AG04450 (cell line): Measurements from ENCODE around the gene LRRC4. TPM values are rescaled to one million over a fixed set of nuclear protein-coding genes. Genes with fewer than 3 reads are reported as not detected.

ENCODE experiments used
- CTCF ChIA-PET: fragments of 300-600, 350-600 bp; formaldehyde crosslinking; extraction: SDS; loops from one replicate; lab custom pipeline; 2022; ENCODE audit warnings: antibody characterized with exemption, inconsistent platforms; lab: Charles Lee
- POLR2A ChIA-PET: fragments of 350-600 bp; formaldehyde crosslinking; extraction: SDS; loops from one replicate; lab custom pipeline; 2021; ENCODE audit warnings: antibody characterized with exemption, inconsistent platforms; lab: Yijun Ruan, JAX
- DNase-seq: peaks from one replicate; pipeline ENCODE4 v3.0.0-alpha.2; 2011; ENCODE audit warnings: low read depth, low spot score
- H3K27ac ChIP-seq: one replicate; pipeline ENCODE4 v1.5.1; 2012; ENCODE audit warnings: low read depth, low read length, control low read depth
- H3K27me3 ChIP-seq: one replicate; pipeline ENCODE4 v1.6.0; 2012; ENCODE audit warnings: low read length; ENCODE audit not compliant: control insufficient read depth, insufficient read depth
- H3K4me3 ChIP-seq: 2 replicates; pipeline ENCODE4 v1.5.1; 2011; ENCODE audit warnings: mild to moderate bottlenecking, low read depth, low read length, control low read depth
- H3K9me3 ChIP-seq: 2 replicates; pipeline ENCODE4 v1.5.1; 2012; ENCODE audit warnings: low read length; ENCODE audit not compliant: control insufficient read depth, insufficient read depth
- polyA plus RNA-seq: library from polyadenylated mRNA; depleted of rRNA; stranded (reverse); fragments of >200 nt; gene quantifications from 2 replicates; pipeline ENCODE4 v1.2.3, GENCODE V29; 2011
- TF ChIP-seq, protein P1 (sequence below): IDR thresholded peaks from 2 replicates; pipeline ENCODE4 v1.5.1; 2011; ENCODE audit warnings: low read depth, low read length, control low read depth, inconsistent platforms

The LRRC4 gene
- polyA plus RNA-seq, 1 experiment: 0.35 TPM

DNA sequence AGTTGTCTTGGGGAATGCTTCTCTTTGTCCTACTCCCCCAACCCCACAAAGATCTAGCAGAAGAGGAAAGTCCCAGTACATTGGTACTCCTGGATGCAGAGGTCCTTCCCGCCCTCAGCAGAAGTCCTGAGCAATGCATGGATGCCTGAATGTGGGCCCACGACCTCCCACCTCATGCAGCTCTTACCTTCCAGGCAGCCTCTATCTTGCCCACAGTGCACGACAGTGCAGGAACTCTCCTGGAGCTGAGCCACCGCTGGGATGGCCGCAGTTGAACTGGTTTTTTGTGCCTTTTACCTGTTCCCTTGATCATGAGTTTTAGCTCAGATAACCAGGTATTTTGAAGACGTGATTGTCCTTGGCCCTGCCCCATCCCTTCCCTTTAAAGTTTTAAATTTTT lies 37.9 kb downstream of the LRRC4 start:
- Histone ChIP-seq H3K27me3 (no peaks in the 10 kb centered on the region), H3K4me3 (no peak overlapping the region), H3K27ac (no peak overlapping the region), H3K9me3 (no peaks in the 10 kb centered on the region)
- ChIA-PET POLR2A (no interaction called here), CTCF (no interaction called here)
- no peak for DNase-seq
- TF ChIP-seq, protein P1, sequence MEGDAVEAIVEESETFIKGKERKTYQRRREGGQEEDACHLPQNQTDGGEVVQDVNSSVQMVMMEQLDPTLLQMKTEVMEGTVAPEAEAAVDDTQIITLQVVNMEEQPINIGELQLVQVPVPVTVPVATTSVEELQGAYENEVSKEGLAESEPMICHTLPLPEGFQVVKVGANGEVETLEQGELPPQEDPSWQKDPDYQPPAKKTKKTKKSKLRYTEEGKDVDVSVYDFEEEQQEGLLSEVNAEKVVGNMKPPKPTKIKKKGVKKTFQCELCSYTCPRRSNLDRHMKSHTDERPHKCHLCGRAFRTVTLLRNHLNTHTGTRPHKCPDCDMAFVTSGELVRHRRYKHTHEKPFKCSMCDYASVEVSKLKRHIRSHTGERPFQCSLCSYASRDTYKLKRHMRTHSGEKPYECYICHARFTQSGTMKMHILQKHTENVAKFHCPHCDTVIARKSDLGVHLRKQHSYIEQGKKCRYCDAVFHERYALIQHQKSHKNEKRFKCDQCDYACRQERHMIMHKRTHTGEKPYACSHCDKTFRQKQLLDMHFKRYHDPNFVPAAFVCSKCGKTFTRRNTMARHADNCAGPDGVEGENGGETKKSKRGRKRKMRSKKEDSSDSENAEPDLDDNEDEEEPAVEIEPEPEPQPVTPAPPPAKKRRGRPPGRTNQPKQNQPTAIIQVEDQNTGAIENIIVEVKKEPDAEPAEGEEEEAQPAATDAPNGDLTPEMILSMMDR: no peak

DNA sequence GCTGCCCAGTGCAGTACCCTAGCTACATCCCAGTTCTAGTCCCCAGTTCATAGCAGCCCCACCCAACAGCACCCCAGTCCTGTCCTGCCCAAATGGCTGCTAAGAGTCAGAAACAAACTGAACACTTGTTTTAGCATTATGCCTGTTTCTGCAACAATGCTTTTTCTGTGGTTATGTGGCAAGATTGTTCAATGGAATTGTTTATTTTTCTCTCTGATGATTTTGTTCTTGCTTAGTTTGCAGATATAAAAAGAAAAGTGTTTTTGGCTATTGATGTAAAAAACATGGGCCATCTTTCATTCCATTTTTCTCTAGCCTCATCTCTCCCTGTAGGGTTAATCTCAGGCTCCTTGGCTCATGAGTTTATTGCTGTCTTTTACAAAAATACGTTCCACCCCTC lies 42.5 kb downstream of the LRRC4 start:
- POLR2A ChIA-PET: no interaction called here
- H3K9me3 ChIP-seq: no peaks in the 10 kb centered on the region
- H3K27me3 ChIP-seq: no peaks in the 10 kb centered on the region
- no peak overlapping the region for H3K4me3 ChIP-seq
- TF ChIP-seq, protein P1: no peak
- CTCF ChIA-PET: interaction anchor here (0.9 kb wide), 1 partner anchor 15 kb away, joined by 3 read pairs; no protein-coding TSS in a partner anchor
- no peak overlapping the region for H3K27ac ChIP-seq
- no peak for DNase-seq

DNA sequence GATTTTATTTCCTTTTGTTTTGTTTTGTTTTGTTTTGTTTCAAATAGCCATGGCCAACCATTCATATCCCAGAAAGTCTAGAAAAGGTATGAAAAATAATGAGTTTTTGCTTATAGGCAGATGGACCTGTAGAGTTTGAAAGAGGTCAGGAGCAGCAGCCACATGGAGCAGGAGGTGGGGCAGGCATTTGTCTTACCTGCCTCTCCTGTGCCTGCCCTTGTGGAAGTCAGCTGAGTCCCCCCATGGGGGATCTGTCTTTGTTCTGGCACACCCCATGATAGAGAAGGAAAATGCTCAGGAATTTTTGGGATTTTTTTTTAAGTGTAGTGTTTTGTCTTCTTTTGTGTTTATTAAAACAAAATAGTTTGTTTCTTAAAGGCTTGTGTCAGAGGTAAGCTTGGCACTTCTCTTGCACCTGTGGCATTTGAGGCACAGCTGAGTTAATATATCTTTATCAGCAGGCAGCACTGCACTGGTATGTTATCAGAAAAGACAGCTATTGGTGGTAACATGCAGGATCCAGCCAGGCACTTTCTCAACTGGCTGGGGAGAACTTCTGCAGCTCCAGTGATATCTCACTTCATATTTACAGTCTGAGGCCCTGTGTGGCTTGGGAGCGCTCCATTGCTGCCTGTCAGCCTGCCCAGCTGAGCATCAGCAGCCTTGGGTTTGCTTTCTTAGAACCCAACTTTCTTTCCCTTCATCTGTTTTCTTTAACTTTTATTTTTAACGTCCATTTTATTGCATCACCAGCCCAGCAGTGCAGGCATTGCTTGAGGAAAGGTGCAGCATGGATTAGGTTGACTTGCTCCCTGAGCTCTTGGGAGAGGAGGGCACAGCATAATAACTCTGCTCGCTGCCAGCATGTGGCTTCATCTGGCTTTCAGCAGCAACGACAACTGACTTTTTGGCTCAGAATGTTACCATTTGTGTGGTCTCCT lies 44.4 kb downstream of the LRRC4 start:
- no peak for DNase-seq
- Histone ChIP-seq H3K27ac (no peak overlapping the region), H3K9me3 (no peaks in the 10 kb centered on the region), H3K4me3 (no peak overlapping the region), H3K27me3 (no peaks in the 10 kb centered on the region)
- CTCF ChIA-PET: no interaction called here
- POLR2A ChIA-PET: no interaction called here
- TF ChIP-seq, protein P1: no peak

DNA sequence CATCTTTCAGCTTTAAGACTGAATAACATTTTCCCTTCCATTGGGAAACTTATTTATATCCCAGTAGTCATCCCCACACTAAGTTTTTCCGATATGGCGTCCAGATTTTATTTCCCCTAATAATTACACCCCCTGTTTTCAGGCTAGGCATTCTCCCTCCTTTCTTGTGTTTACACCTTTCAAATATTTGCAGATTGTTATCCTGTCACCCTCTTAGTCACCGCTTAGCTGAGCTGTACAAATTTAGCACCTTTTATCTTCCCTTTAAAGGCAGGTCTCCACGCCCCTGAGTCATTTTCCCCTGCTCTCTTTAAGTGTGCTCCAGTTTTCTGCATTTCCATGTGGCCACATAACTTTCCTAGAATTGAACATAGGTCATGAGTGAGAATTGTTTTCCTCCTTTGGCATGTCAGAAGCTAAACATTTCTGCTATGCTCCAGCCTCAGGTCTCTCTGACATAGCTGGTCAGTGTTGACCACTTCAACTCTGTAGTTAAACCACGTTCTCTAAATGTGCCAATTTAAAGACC lies 47.4 kb downstream of the LRRC4 start:
- ChIA-PET POLR2A (no interaction called here), CTCF (no interaction called here)
- TF ChIP-seq, protein P1: no peak
- no peak overlapping the region for H3K27ac ChIP-seq
- no peaks in the 10 kb centered on the region for H3K27me3 ChIP-seq
- peaks cover 4% of the 10 kb centered on the region; the same call in 1 of the 2 replicates for H3K9me3 ChIP-seq
- H3K4me3 ChIP-seq: no peak overlapping the region
- no peak for DNase-seq

DNA sequence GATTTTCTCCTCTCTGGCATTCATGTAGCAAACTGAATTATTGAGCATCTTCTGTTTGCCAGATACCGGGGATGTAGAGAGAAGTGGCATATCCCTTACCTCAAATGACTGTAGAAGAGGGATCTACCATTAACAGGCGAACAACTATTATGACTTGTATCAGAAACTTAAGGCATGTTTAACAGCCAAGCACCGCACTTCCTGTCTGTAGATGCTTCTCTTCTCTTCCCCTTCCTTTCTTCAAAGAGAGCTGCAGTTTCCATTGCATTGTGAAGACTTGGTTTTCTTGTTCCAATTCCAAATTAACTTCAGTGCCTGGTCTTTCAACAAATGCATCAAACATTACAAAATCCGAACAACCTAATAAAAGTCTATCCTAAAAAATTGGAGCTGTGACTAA lies 49.3 kb downstream of the LRRC4 start:
- TF ChIP-seq, protein P1: no peak
- ChIA-PET CTCF (no interaction called here), POLR2A (no interaction called here)
- no peak for DNase-seq
- peaks cover 11% of the 10 kb centered on the region for H3K9me3 ChIP-seq
- H3K27me3 ChIP-seq: no peaks in the 10 kb centered on the region
- H3K4me3 ChIP-seq: no peak overlapping the region
- no peak overlapping the region for H3K27ac ChIP-seq
